Psoas muscle (tissue), 8 donors: ENCODE measurements around the gene MAP1LC3B2. TPM values are rescaled to one million over a fixed set of nuclear protein-coding genes. Genes with fewer than 3 reads are reported as not detected.
A peak's percentile ranks its signal among the peaks of the same experiment; 100 is the strongest.

ENCODE experiments used
- ATAC-seq, 4 donors: fragments of 200-7000 bp; cut with Tn5 transposase; one replicate each; pipeline ENCODE4 v1.9.1; 2020; ENCODE audit warnings: moderate library complexity in 3 of 4, mild to moderate bottlenecking in 2 of 4
- DNase-seq, 2 donors: peaks; one replicate each; pipeline ENCODE4 v3.0.0-alpha.2; 2020
- H3K27ac ChIP-seq: fragments of 200-600 bp; one replicate; pipeline ENCODE4 v1.8.0; 2022
- H3K27me3 ChIP-seq, 3 donors: fragments of 200-600 bp in 1 of 3; one replicate each; pipeline versions ENCODE4 v1.6.1 to v1.8.0; 2013 to 2022; ENCODE audit warnings: low read length in 2 of 3, mild to moderate bottlenecking in 2 of 3, moderate library complexity in 1 of 3; ENCODE audit not compliant: insufficient read depth in 3 of 3
- H3K36me3 ChIP-seq, 2 donors: fragments of 200-600 bp in 1 of 2; one replicate each; pipeline versions ENCODE4 v1.6.1 to v1.8.0; 2013 to 2022; ENCODE audit warnings: low read depth in 1 of 2, mild to moderate bottlenecking in 1 of 2, moderate library complexity in 1 of 2; ENCODE audit not compliant: insufficient read depth in 1 of 2
- H3K4me1 ChIP-seq: fragments of 200-600 bp; one replicate; pipeline ENCODE4 v1.8.0; 2022
- H3K4me3 ChIP-seq: fragments of 200-600 bp; one replicate; pipeline ENCODE4 v1.8.0; 2022; ENCODE audit warnings: mild to moderate bottlenecking
- H3K9me3 ChIP-seq: fragments of 200-600 bp; one replicate; pipeline ENCODE4 v1.8.0; 2022
- CTCF ChIP-seq: fragments of 200-600 bp; IDR thresholded peaks from one replicate; pipeline ENCODE4 v1.8.0; 2022; ENCODE audit warnings: antibody characterized with exemption
- WGBS, 3 donors: extraction: QIAGEN DNeasy Blood & Tissue Kit; methylation state at CpG; one replicate each; pipeline versions ENCODE4 v1.1.6 to v1.1.7; 2013; 5-methylcytosine and 5-hydroxymethylcytosine counted together
- intact Hi-C, 2 donors: fragments of 100-400 bp; cut with DNase I; formaldehyde crosslinking; loops; one replicate each; pipeline versions ENCODE4 v1.11.0 to v1.14.2; 2022
- polyA plus RNA-seq, 3 donors: library from polyadenylated mRNA; stranded (reverse); fragments of 200-250 nt; gene quantifications; one replicate each; pipeline ENCODE4 v1.2.3, GENCODE V29; 2013
- total RNA-seq, 4 donors: library from RNA; stranded (reverse); fragmentation: NEBNext Ultra II Directional in 2 of 4; extraction: Animal tissue kit (Norgen Biotek cat#: 25700) in 2 of 4; gene quantifications; one replicate each; pipeline versions ENCODE4 v1.2.1 to v1.2.4, GENCODE V29; 2021 to 2023
- donor health status: healthy with polysubstance abuse.
- donor health status: DM: no; HTN: no; CAD: no; lungs with moderate emphysema.
- donor health status: Bipolar disorder and iron deficiency.
- donor health status: healthy.
- donor health status: DM: yes; HTN: yes; CAD: no.
- donor health status: DM: no; HTN: no; CAD: no.
- donor health status: DM: no; HTN: no; CAD: no.
- donor health status: DM: yes; HTN: yes; CAD: no.

Gene MAP1LC3B2
- total and polyA plus RNA-seq, 7 donors = 1.4 to 9.2 (median 2.3) TPM

GRCh38 chr12:116601933-116602810 lies 43.0 kb downstream of the MAP1LC3B2 start:
- DNase-seq (no peak), ATAC-seq (no peak)
- no peak overlapping the region for H3K27ac ChIP-seq
- H3K4me3 ChIP-seq = no peak overlapping the region
- H3K9me3 ChIP-seq = no peaks in the 10 kb centered on the region
- 80 to 89% (median 83%) methylated on average over 7 of the region's 7 CpGs for WGBS, 3 donors
- intact Hi-C loops = loop anchor here (2.0 to 10.0 kb wide), 4 partner anchors 325 to 605 kb away; partner anchors contain the start of gene MED13L (in 1 of the 2)
- H3K36me3 ChIP-seq = no peaks in the 10 kb centered on the region
- peaks cover 16% of the 10 kb centered on the region for H3K4me1 ChIP-seq
- TF ChIP-seq CTCF = no peak
- no peaks in the 10 kb centered on the region for H3K27me3 ChIP-seq

- H3K36me3 ChIP-seq = no peaks in the 10 kb centered on the region
- intact Hi-C loops = loop anchor here (5.0 to 10.0 kb wide), 3 partner anchors 326 to 606 kb away; partner anchors contain the start of gene MED13L (in 1 of the 2)
- ATAC-seq = no peak
- no peak overlapping the region for H3K4me3 ChIP-seq
- WGBS, 3 donors = 72 to 74% (median 73%) methylated on average over 15 of the region's 15 CpGs
- no peaks in the 10 kb centered on the region for H3K9me3 ChIP-seq
- H3K27me3 ChIP-seq = no peaks in the 10 kb centered on the region
- TF ChIP-seq CTCF = no peak
- DNase-seq = no peak
- H3K27ac ChIP-seq = no peak overlapping the region
- peaks cover 10% of the 10 kb centered on the region for H3K4me1 ChIP-seq
Observed at GRCh38 chr12:116603546-116604177, 44.5 kb downstream of the MAP1LC3B2 start.

GRCh38 chr12:116604178-116604895 lies 45.2 kb downstream of the MAP1LC3B2 start:
- H3K27ac ChIP-seq = no peak overlapping the region
- ATAC-seq (no peak), DNase-seq (peak in 1 of 2 donors; percentile 40)
- no peaks in the 10 kb centered on the region for H3K36me3 ChIP-seq
- no peaks in the 10 kb centered on the region for H3K27me3 ChIP-seq
- no peaks in the 10 kb centered on the region for H3K9me3 ChIP-seq
- intact Hi-C loops = loop anchor here (5.0 to 10.0 kb wide), 3 partner anchors 327 to 607 kb away; partner anchors contain the start of gene MED13L (in 1 of the 2)
- WGBS, 3 donors = 44 to 54% (median 45%) methylated on average over 13 of the region's 13 CpGs
- peak overlapping the region; percentile 8 for H3K4me3 ChIP-seq
- peaks cover 3% of the 10 kb centered on the region for H3K4me1 ChIP-seq
- no peak for TF ChIP-seq CTCF

- Histone ChIP-seq H3K36me3 (no peaks in the 10 kb centered on the region), H3K27me3 (no peaks in the 10 kb centered on the region), H3K4me3 (peak overlapping the region; percentile 8), H3K4me1 (no peaks in the 10 kb centered on the region), H3K27ac (no peak overlapping the region), H3K9me3 (no peaks in the 10 kb centered on the region)
- ATAC-seq (peak in 2 of 4 donors; percentile 42 to 61), DNase-seq (no peak)
- no peak for TF ChIP-seq CTCF
- 36 to 43% (median 42%) methylated on average over 22 of the region's 22 CpGs for WGBS, 3 donors
- intact Hi-C loops = loop anchor here (5.0 to 10.0 kb wide), 3 partner anchors 328 to 608 kb away; partner anchors contain the start of gene MED13L (in 1 of the 2)
Observed at GRCh38 chr12:116604951-116605641, 45.9 kb downstream of the MAP1LC3B2 start.
